ENCODE data around the gene KANK4.

DNA sequence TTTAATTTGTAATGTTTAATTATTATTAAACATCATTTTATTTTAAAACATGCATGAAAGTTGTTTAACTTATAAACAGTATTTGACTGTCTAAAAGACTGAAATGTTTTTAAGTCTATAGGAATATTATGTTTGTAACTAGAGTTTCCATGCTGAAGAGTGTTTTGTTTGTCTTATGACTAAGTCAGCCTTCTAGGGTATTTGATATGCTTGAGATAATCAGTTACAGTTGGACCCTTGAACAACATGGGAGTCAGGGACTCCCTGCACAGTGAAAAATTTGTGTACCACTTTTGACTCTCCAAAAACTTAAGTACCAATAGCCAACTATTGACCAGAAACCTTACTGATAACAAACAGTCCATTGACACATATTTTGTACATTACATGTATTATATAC lies 45.5 kb upstream of the KANK4 start:
- TF ChIP-seq POLR2A (IDR thresholded peaks at IDR 0.05; ENCODE audit: low read depth, low read length) (no peak), RAD21 (IDR thresholded peaks at IDR 0.05; ENCODE audit: low read length) (no peak), SMC3 (IDR thresholded peaks at IDR 0.05; ENCODE audit: low read depth, low read length) (no peak), MXI1 (IDR thresholded peaks at IDR 0.05; ENCODE audit: borderline replicate concordance, low read depth, low read length) (no peak), CEBPB (IDR thresholded peaks at IDR 0.05; ENCODE audit: low read depth, low read length) (no peak), RCOR1 (IDR thresholded peaks at IDR 0.05; ENCODE audit: insufficient replicate concordance, low read length) (no peak), FOS (IDR thresholded peaks at IDR 0.05; ENCODE audit: low read depth, low read length) (no peak), NFE2L2 (IDR thresholded peaks at IDR 0.05; ENCODE audit: low read depth, low read length) (no peak), MAZ (IDR thresholded peaks at IDR 0.05; ENCODE audit: borderline replicate concordance, low read depth, low read length) (no peak), BHLHE40 (IDR thresholded peaks at IDR 0.05; ENCODE audit: low read depth, low read length) (no peak), RFX5 (IDR thresholded peaks at IDR 0.05; ENCODE audit: low read depth, low read length) (no peak), MAFK (IDR thresholded peaks at IDR 0.05; ENCODE audit: low read depth, low read length) (no peak)
- TF ChIP-seq, protein P1, sequence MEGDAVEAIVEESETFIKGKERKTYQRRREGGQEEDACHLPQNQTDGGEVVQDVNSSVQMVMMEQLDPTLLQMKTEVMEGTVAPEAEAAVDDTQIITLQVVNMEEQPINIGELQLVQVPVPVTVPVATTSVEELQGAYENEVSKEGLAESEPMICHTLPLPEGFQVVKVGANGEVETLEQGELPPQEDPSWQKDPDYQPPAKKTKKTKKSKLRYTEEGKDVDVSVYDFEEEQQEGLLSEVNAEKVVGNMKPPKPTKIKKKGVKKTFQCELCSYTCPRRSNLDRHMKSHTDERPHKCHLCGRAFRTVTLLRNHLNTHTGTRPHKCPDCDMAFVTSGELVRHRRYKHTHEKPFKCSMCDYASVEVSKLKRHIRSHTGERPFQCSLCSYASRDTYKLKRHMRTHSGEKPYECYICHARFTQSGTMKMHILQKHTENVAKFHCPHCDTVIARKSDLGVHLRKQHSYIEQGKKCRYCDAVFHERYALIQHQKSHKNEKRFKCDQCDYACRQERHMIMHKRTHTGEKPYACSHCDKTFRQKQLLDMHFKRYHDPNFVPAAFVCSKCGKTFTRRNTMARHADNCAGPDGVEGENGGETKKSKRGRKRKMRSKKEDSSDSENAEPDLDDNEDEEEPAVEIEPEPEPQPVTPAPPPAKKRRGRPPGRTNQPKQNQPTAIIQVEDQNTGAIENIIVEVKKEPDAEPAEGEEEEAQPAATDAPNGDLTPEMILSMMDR (conservative IDR thresholded peaks at IDR 0.05; ENCODE audit: low read depth, low read length): no peak
- TF ChIP-seq, protein P2, sequence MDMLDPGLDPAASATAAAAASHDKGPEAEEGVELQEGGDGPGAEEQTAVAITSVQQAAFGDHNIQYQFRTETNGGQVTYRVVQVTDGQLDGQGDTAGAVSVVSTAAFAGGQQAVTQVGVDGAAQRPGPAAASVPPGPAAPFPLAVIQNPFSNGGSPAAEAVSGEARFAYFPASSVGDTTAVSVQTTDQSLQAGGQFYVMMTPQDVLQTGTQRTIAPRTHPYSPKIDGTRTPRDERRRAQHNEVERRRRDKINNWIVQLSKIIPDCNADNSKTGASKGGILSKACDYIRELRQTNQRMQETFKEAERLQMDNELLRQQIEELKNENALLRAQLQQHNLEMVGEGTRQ (IDR thresholded peaks at IDR 0.05; ENCODE audit: low read depth, low read length): no peak

Measured in IMR-90 (cell line).